WTC11 (cell line): Measurements from ENCODE around the gene CD84. TPM values are rescaled to one million over a fixed set of nuclear protein-coding genes. Genes with fewer than 3 reads are reported as not detected.

Source experiments
- ATAC-seq: fragments of 200-7000 bp; cut with Tn5 transposase; 2 replicates; pipeline ENCODE4 v1.10.0; 2021; ENCODE audit warnings: mild to moderate bottlenecking, moderate library complexity
- CTCF ChIA-PET: fragments of 300-600 bp; sonication (Branson Sonifier 250); formaldehyde crosslinking; loops from one replicate; lab custom pipeline; 2021; ENCODE audit warnings: antibody characterized with exemption; lab: Charles Lee
- POLR2A ChIA-PET: fragments of 350-600 bp; sonication (Branson Sonifier 250); formaldehyde crosslinking; loops from one replicate; lab custom pipeline; 2021; ENCODE audit warnings: antibody characterized with exemption; lab: Charles Lee
- DNase-seq: peaks from one replicate; pipeline ENCODE4 v3.0.0; 2021; ENCODE audit warnings: low spot score
- H3K27ac Mint-ChIP-seq: 2 replicates; pipeline ENCODE4 v1.8.0; 2021; ENCODE audit warnings: mixed read lengths
- H3K27me3 Mint-ChIP-seq: 2 replicates; pipeline ENCODE4 v1.8.0; 2021; ENCODE audit warnings: low read depth, mild to moderate bottlenecking, moderate library complexity, mixed read lengths
- H3K36me3 Mint-ChIP-seq: 2 replicates; pipeline ENCODE4 v1.8.0; 2021; ENCODE audit warnings: mixed read lengths
- H3K4me1 Mint-ChIP-seq: 2 replicates; pipeline ENCODE4 v1.8.0; 2022; ENCODE audit warnings: mixed read lengths
- H3K4me3 Mint-ChIP-seq: 2 replicates; pipeline ENCODE4 v1.8.0; 2021; ENCODE audit warnings: mild to moderate bottlenecking, moderate library complexity, mixed read lengths
- H3K9me3 Mint-ChIP-seq: 2 replicates; pipeline ENCODE4 v1.8.0; 2021; ENCODE audit warnings: mixed read lengths
- CREM ChIP-seq: sonication (generic); formaldehyde crosslinking; IDR thresholded peaks from 2 replicates; pipeline ENCODE4 v1.8.1; 2022; ENCODE audit warnings: mild to moderate bottlenecking, missing genetic modification reagents, moderate library complexity
- ESRRA ChIP-seq: sonication (generic); formaldehyde crosslinking; IDR thresholded peaks from 2 replicates; pipeline ENCODE4 v1.8.1; 2022; ENCODE audit warnings: mild to moderate bottlenecking, missing genetic modification reagents, borderline replicate concordance
- GTF2I ChIP-seq: fragments of 250-450 bp; sonication (Bioruptor Pico); conservative IDR thresholded peaks from 2 replicates; pipeline ENCODE4 v1.4.0; 2021; ENCODE audit warnings: mild to moderate bottlenecking
- IRF2 ChIP-seq: sonication (generic); formaldehyde crosslinking; IDR thresholded peaks from 2 replicates; pipeline ENCODE4 v1.8.0; 2022; ENCODE audit warnings: low read depth, missing genetic modification reagents, borderline replicate concordance
- NFATC4 ChIP-seq: fragments of 250-450 bp; sonication (Bioruptor Pico); IDR thresholded peaks from 2 replicates; pipeline ENCODE4 v1.9.0; 2021; ENCODE audit warnings: mild to moderate bottlenecking
- TCF7 ChIP-seq: sonication (generic); formaldehyde crosslinking; IDR thresholded peaks from 2 replicates; pipeline ENCODE4 v1.8.0; 2022; ENCODE audit warnings: mild to moderate bottlenecking, low read depth, missing genetic modification reagents, moderate library complexity
- ZNF138 ChIP-seq: sonication (generic); formaldehyde crosslinking; conservative IDR thresholded peaks from 2 replicates; pipeline ENCODE4 v1.8.1; 2022; ENCODE audit warnings: mild to moderate bottlenecking, moderate library complexity, missing genetic modification reagents
- ZNF317 ChIP-seq: sonication (generic); formaldehyde crosslinking; IDR thresholded peaks from 2 replicates; pipeline ENCODE4 v1.8.1; 2023; ENCODE audit warnings: low read depth, mild to moderate bottlenecking, moderate library complexity, missing genetic modification reagents, borderline replicate concordance
- ZNF396 ChIP-seq: fragments of 250-450 bp; sonication (Bioruptor Pico); IDR thresholded peaks from 2 replicates; pipeline ENCODE4 v1.8.0; 2021; ENCODE audit warnings: mild to moderate bottlenecking, moderate library complexity, borderline replicate concordance
- ZNF416 ChIP-seq: fragments of 250-450 bp; sonication (Bioruptor Pico); IDR thresholded peaks from 2 replicates; pipeline ENCODE4 v1.9.0; 2021; ENCODE audit warnings: mild to moderate bottlenecking, inconsistent platforms
- total RNA-seq: library from RNA; stranded (reverse); gene quantifications from 3 replicates; pipeline ENCODE4 v1.2.3, GENCODE V29; 2021
- TF ChIP-seq, protein P1 (sequence below): sonication (generic); formaldehyde crosslinking; IDR thresholded peaks from 2 replicates; pipeline ENCODE4 v1.8.1; 2023; ENCODE audit warnings: mild to moderate bottlenecking, moderate library complexity, missing genetic modification reagents
- TF ChIP-seq, protein P2 (sequence below): fragments of 250-450 bp; sonication (Bioruptor Pico); IDR thresholded peaks from 2 replicates; pipeline ENCODE4 v1.9.0; 2021; ENCODE audit warnings: moderate library complexity, mild to moderate bottlenecking, inconsistent platforms, borderline replicate concordance
- TF ChIP-seq, protein P3 (sequence below): sonication (generic); formaldehyde crosslinking; IDR thresholded peaks from 2 replicates; pipeline ENCODE4 v1.8.1; 2023; ENCODE audit warnings: mild to moderate bottlenecking, missing genetic modification reagents, moderate library complexity
- TF ChIP-seq, protein P4 (sequence below): fragments of 200-600 bp; IDR thresholded peaks from 2 replicates; pipeline ENCODE4 v1.8.0; 2022; ENCODE audit warnings: antibody characterized with exemption
- TF ChIP-seq, protein P5 (sequence below): fragments of 250-450 bp; sonication (Bioruptor Pico); IDR thresholded peaks from 2 replicates; pipeline ENCODE4 v1.9.0; 2021; ENCODE audit warnings: mild to moderate bottlenecking
- TF ChIP-seq, protein P6 (sequence below): sonication (generic); formaldehyde crosslinking; IDR thresholded peaks from 2 replicates; pipeline ENCODE4 v1.8.1; 2022; ENCODE audit warnings: missing genetic modification reagents, borderline replicate concordance
- TF ChIP-seq, protein P7 (sequence below): sonication (generic); formaldehyde crosslinking; IDR thresholded peaks from 2 replicates; pipeline ENCODE4 v1.8.0; 2023; ENCODE audit warnings: mild to moderate bottlenecking, missing genetic modification reagents
- TF ChIP-seq, protein P8 (sequence below): fragments of 250-450 bp; sonication (Bioruptor Pico); IDR thresholded peaks from 2 replicates; pipeline ENCODE4 v1.9.0; 2021; ENCODE audit warnings: mild to moderate bottlenecking

Gene CD84
- total RNA-seq, 1 experiment from 2014 or later, result 0.17 TPM

DNA sequence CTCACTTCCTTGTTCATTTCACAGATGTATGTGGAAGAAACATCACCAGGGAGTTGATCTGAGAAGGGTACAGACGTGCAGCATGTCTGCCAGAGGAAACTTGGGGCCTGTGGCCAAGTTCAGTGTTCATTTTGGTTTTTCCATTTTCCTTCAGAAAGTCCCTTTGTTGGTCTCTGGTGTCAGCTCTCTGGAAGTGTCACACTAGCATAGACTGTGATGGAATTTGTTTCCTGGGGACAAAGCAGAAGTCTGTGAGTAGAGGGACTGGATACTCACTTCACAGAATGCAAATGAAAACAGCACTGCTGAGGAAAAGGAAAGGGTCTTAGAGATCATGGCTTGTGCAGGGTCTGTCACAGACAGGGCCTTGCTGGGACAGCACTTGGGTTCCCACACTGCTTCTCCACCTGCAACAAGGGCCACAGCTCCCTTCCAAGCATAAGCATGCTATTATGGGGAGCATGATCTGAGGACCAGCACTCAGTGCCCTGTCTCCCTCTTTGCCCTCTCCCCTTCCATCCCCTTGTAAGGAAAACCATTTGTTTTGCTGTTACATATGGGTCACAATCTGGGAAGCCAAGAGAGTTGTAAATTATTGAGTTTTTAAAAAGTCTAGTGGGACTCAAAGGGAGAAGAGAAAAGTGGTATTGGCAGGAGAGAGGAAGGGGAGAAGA is 31.4 kb upstream of the CD84 start (continued):
- TF ChIP-seq ESRRA (CRISPR knock-in tag), result no peak
- TF ChIP-seq IRF2 (CRISPR knock-in tag), result no peak
- TF ChIP-seq, protein P1, sequence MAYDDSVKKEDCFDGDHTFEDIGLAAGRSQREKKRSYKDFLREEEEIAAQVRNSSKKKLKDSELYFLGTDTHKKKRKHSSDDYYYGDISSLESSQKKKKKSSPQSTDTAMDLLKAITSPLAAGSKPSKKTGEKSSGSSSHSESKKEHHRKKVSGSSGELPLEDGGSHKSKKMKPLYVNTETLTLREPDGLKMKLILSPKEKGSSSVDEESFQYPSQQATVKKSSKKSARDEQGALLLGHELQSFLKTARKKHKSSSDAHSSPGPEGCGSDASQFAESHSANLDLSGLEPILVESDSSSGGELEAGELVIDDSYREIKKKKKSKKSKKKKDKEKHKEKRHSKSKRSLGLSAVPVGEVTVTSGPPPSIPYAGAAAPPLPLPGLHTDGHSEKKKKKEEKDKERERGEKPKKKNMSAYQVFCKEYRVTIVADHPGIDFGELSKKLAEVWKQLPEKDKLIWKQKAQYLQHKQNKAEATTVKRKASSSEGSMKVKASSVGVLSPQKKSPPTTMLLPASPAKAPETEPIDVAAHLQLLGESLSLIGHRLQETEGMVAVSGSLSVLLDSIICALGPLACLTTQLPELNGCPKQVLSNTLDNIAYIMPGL (CRISPR knock-in tag), result no peak
- no peak for TF ChIP-seq ZNF317 (CRISPR knock-in tag)
- TF ChIP-seq CREM, result no peak
- no peak for TF ChIP-seq ZNF416
- TF ChIP-seq, protein P2, sequence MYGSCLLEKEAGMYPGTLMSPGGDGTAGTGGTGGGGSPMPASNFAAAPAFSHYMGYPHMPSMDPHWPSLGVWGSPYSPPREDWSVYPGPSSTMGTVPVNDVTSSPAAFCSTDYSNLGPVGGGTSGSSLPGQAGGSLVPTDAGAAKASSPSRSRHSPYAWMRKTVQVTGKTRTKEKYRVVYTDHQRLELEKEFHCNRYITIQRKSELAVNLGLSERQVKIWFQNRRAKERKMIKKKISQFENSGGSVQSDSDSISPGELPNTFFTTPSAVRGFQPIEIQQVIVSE (CRISPR knock-in tag), result no peak
- TF ChIP-seq, protein P3, sequence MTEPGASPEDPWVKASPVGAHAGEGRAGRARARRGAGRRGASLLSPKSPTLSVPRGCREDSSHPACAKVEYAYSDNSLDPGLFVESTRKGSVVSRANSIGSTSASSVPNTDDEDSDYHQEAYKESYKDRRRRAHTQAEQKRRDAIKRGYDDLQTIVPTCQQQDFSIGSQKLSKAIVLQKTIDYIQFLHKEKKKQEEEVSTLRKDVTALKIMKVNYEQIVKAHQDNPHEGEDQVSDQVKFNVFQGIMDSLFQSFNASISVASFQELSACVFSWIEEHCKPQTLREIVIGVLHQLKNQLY (CRISPR knock-in tag), result no peak
- no peak for TF ChIP-seq GTF2I
- TF ChIP-seq, all 79 proteins: peak for 0

DNA sequence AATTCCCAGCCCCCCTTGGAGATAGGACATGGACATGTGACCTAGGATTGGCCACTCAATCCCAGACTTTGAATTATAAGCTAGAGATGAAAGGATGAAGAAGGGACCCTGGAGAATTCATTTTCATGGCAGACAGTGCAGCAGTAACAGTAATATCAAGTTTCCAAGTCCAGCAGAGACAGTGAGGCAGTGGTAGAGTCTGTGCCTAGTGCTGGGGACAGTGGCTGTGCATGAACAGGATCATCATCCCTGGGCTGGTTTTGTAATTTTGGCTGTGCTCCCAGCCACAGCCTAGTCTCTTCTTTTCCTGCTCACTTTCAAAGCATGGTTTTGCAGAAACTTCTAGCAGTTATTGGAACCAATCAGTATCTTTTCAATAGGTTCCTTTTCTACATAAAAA is 29.6 kb upstream of the CD84 start:
- Mint-ChIP-seq H3K27ac (no peak overlapping the region), H3K9me3 (peaks cover 15% of the 10 kb centered on the region), H3K36me3 (peaks cover 4% of the 10 kb centered on the region; the same call in 1 of the 2 replicates), H3K4me3 (no peak overlapping the region), H3K4me1 (peaks cover 58% of the 10 kb centered on the region), H3K27me3 (no peaks in the 10 kb centered on the region)
- DNase-seq, result no peak
- POLR2A ChIA-PET, result no interaction called here
- no peak for ATAC-seq
- CTCF ChIA-PET, result interaction anchor here (1.2 to 5.9 kb wide), 5 partner anchors 10 to 65 kb away, joined by 3 to 53 read pairs (median 17); no protein-coding TSS in a partner anchor
- TF ChIP-seq ESRRA (CRISPR knock-in tag) (no peak), ZNF396 (CRISPR knock-in tag) (no peak), ZNF138 (CRISPR knock-in tag) (no peak), ZNF416 (no peak), TCF7 (CRISPR knock-in tag) (no peak), NFATC4 (no peak), IRF2 (CRISPR knock-in tag) (no peak)
- TF ChIP-seq, protein P4, sequence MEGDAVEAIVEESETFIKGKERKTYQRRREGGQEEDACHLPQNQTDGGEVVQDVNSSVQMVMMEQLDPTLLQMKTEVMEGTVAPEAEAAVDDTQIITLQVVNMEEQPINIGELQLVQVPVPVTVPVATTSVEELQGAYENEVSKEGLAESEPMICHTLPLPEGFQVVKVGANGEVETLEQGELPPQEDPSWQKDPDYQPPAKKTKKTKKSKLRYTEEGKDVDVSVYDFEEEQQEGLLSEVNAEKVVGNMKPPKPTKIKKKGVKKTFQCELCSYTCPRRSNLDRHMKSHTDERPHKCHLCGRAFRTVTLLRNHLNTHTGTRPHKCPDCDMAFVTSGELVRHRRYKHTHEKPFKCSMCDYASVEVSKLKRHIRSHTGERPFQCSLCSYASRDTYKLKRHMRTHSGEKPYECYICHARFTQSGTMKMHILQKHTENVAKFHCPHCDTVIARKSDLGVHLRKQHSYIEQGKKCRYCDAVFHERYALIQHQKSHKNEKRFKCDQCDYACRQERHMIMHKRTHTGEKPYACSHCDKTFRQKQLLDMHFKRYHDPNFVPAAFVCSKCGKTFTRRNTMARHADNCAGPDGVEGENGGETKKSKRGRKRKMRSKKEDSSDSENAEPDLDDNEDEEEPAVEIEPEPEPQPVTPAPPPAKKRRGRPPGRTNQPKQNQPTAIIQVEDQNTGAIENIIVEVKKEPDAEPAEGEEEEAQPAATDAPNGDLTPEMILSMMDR, result no peak
- TF ChIP-seq, protein P5, sequence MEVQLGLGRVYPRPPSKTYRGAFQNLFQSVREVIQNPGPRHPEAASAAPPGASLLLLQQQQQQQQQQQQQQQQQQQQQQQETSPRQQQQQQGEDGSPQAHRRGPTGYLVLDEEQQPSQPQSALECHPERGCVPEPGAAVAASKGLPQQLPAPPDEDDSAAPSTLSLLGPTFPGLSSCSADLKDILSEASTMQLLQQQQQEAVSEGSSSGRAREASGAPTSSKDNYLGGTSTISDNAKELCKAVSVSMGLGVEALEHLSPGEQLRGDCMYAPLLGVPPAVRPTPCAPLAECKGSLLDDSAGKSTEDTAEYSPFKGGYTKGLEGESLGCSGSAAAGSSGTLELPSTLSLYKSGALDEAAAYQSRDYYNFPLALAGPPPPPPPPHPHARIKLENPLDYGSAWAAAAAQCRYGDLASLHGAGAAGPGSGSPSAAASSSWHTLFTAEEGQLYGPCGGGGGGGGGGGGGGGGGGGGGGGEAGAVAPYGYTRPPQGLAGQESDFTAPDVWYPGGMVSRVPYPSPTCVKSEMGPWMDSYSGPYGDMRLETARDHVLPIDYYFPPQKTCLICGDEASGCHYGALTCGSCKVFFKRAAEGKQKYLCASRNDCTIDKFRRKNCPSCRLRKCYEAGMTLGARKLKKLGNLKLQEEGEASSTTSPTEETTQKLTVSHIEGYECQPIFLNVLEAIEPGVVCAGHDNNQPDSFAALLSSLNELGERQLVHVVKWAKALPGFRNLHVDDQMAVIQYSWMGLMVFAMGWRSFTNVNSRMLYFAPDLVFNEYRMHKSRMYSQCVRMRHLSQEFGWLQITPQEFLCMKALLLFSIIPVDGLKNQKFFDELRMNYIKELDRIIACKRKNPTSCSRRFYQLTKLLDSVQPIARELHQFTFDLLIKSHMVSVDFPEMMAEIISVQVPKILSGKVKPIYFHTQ (CRISPR knock-in tag), result no peak
- TF ChIP-seq, protein P6, sequence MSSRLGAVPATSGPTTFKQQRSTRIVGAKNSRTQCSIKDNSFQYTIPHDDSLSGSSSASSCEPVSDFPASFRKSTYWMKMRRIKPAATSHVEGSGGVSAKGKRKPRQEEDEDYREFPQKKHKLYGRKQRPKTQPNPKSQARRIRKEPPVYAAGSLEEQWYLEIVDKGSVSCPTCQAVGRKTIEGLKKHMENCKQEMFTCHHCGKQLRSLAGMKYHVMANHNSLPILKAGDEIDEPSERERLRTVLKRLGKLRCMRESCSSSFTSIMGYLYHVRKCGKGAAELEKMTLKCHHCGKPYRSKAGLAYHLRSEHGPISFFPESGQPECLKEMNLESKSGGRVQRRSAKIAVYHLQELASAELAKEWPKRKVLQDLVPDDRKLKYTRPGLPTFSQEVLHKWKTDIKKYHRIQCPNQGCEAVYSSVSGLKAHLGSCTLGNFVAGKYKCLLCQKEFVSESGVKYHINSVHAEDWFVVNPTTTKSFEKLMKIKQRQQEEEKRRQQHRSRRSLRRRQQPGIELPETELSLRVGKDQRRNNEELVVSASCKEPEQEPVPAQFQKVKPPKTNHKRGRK (CRISPR knock-in tag), result no peak
- TF ChIP-seq, protein P7, sequence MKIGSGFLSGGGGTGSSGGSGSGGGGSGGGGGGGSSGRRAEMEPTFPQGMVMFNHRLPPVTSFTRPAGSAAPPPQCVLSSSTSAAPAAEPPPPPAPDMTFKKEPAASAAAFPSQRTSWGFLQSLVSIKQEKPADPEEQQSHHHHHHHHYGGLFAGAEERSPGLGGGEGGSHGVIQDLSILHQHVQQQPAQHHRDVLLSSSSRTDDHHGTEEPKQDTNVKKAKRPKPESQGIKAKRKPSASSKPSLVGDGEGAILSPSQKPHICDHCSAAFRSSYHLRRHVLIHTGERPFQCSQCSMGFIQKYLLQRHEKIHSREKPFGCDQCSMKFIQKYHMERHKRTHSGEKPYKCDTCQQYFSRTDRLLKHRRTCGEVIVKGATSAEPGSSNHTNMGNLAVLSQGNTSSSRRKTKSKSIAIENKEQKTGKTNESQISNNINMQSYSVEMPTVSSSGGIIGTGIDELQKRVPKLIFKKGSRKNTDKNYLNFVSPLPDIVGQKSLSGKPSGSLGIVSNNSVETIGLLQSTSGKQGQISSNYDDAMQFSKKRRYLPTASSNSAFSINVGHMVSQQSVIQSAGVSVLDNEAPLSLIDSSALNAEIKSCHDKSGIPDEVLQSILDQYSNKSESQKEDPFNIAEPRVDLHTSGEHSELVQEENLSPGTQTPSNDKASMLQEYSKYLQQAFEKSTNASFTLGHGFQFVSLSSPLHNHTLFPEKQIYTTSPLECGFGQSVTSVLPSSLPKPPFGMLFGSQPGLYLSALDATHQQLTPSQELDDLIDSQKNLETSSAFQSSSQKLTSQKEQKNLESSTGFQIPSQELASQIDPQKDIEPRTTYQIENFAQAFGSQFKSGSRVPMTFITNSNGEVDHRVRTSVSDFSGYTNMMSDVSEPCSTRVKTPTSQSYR (CRISPR knock-in tag), result no peak
- TF ChIP-seq, protein P8, sequence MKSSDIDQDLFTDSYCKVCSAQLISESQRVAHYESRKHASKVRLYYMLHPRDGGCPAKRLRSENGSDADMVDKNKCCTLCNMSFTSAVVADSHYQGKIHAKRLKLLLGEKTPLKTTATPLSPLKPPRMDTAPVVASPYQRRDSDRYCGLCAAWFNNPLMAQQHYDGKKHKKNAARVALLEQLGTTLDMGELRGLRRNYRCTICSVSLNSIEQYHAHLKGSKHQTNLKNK (CRISPR knock-in tag), result no peak
